ENCODE data around the gene TSPAN18.

TSPAN18 gene

GRCh38 chr11:44885065-44885810 lies 158.5 kb downstream of the TSPAN18 start:
- TF ChIP-seq CTCF (IDR thresholded peaks at IDR 0.05; ENCODE audit: low read length) (no peak), EZH2 (optimal IDR thresholded peaks at IDR 0.05; ENCODE audit: low read depth, low read length) (no peak)
- Histone ChIP-seq H3K9ac (ENCODE audit: low read length) (no peak overlapping the region), H3K9me3 (replicated peaks; ENCODE audit: insufficient read depth, low read length) (no peaks in the 10 kb centered on the region), H3K4me2 (ENCODE audit: low read depth, low read length) (no peak overlapping the region), H3K27ac (ENCODE audit: low read length) (no peak overlapping the region), H3K79me2 (ENCODE audit: low read length) (no peaks in the 10 kb centered on the region), H3F3A (ENCODE audit: insufficient read depth, low read length) (no peaks in the 10 kb centered on the region), H2AFZ (ENCODE audit: low read length) (no peak overlapping the region), H3K36me3 (replicated peaks; ENCODE audit: insufficient read depth, low read length) (no peaks in the 10 kb centered on the region), H3K9me2 (replicated peaks; ENCODE audit: insufficient read depth, low read length) (no peaks in the 10 kb centered on the region), H3K4me3 (ENCODE audit: low read length) (no peak overlapping the region), H4K20me1 (ENCODE audit: insufficient read depth, low read length) (no peaks in the 10 kb centered on the region), H3K27me3 (replicated peaks; ENCODE audit: insufficient read depth, low read length) (peaks cover 3% of the 10 kb centered on the region; the same call in 1 of the 2 replicates), H3K4me1 (ENCODE audit: low read length) (no peaks in the 10 kb centered on the region)
- no peak for DNase-seq

GRCh38 chr11:44885919-44886789 lies 159.4 kb downstream of the TSPAN18 start:
- no peak overlapping the region for H3K4me3 ChIP-seq (ENCODE audit: low read length)
- DNase-seq: no peak
- no peaks in the 10 kb centered on the region for H3K4me1 ChIP-seq (ENCODE audit: low read length)
- H2AFZ ChIP-seq (ENCODE audit: low read length): no peak overlapping the region
- no peaks in the 10 kb centered on the region for H3F3A ChIP-seq (ENCODE audit: insufficient read depth, low read length)
- TF ChIP-seq CTCF (IDR thresholded peaks at IDR 0.05; ENCODE audit: low read length) (no peak), EZH2phosphoT487 (IDR thresholded peaks at IDR 0.05; ENCODE audit: low read length) (no peak), EZH2 (optimal IDR thresholded peaks at IDR 0.05; ENCODE audit: low read depth, low read length) (no peak)
- no peak overlapping the region for H3K9ac ChIP-seq (ENCODE audit: low read length)
- H3K27ac ChIP-seq (ENCODE audit: low read length): no peak overlapping the region
- no peaks in the 10 kb centered on the region for H3K9me2 ChIP-seq (replicated peaks; ENCODE audit: insufficient read depth, low read length)
- H3K9me3 ChIP-seq (replicated peaks; ENCODE audit: insufficient read depth, low read length): no peaks in the 10 kb centered on the region
- H4K20me1 ChIP-seq (ENCODE audit: insufficient read depth, low read length): no peaks in the 10 kb centered on the region
- H3K79me2 ChIP-seq (ENCODE audit: low read length): no peaks in the 10 kb centered on the region
- H3K4me2 ChIP-seq (ENCODE audit: low read depth, low read length): no peak overlapping the region
- H3K36me3 ChIP-seq (replicated peaks; ENCODE audit: insufficient read depth, low read length): no peaks in the 10 kb centered on the region
- peaks cover 3% of the 10 kb centered on the region; the same call in 1 of the 2 replicates for H3K27me3 ChIP-seq (replicated peaks; ENCODE audit: insufficient read depth, low read length)

- H4K20me1 ChIP-seq (ENCODE audit: insufficient read depth, low read length): no peaks in the 10 kb centered on the region
- H3K4me2 ChIP-seq (ENCODE audit: low read depth, low read length): no peak overlapping the region
- no peak overlapping the region for H3K9ac ChIP-seq (ENCODE audit: low read length)
- H2AFZ ChIP-seq (ENCODE audit: low read length): no peak overlapping the region
- no peak overlapping the region for H3K27ac ChIP-seq (ENCODE audit: low read length)
- H3K4me1 ChIP-seq (ENCODE audit: low read length): no peaks in the 10 kb centered on the region
- TF ChIP-seq EZH2 (optimal IDR thresholded peaks at IDR 0.05; ENCODE audit: low read depth, low read length) (no peak), EZH2phosphoT487 (IDR thresholded peaks at IDR 0.05; ENCODE audit: low read length) (no peak), CTCF (IDR thresholded peaks at IDR 0.05; ENCODE audit: low read length) (no peak)
- H3K79me2 ChIP-seq (ENCODE audit: low read length): no peaks in the 10 kb centered on the region
- H3K9me3 ChIP-seq (replicated peaks; ENCODE audit: insufficient read depth, low read length): no peaks in the 10 kb centered on the region
- H3F3A ChIP-seq (ENCODE audit: insufficient read depth, low read length): no peaks in the 10 kb centered on the region
- H3K27me3 ChIP-seq (replicated peaks; ENCODE audit: insufficient read depth, low read length): no peaks in the 10 kb centered on the region; the same call in 1 of the 2 replicates
- no peak for DNase-seq
- H3K4me3 ChIP-seq (ENCODE audit: low read length): no peak overlapping the region
- H3K36me3 ChIP-seq (replicated peaks; ENCODE audit: insufficient read depth, low read length): no peaks in the 10 kb centered on the region
- no peaks in the 10 kb centered on the region for H3K9me2 ChIP-seq (replicated peaks; ENCODE audit: insufficient read depth, low read length)
Observed at GRCh38 chr11:44886790-44887140, 160.0 kb downstream of the TSPAN18 start.
